GM23338 (cell line): ENCODE data around the gene PIGN.

Source experiments
- CTCF ChIP-seq, 2 experiments: fragments of 200-600 bp in 1 of 2; sonication (generic) in 1 of 2; conservative IDR thresholded peaks; 2 replicates each; pipeline versions ENCODE4 v1.5.1 to v1.6.1; 2016 to 2017; ENCODE audit warnings: antibody characterized with exemption in 2 of 2, low read depth in 2 of 2, mild to moderate bottlenecking in 2 of 2, moderate library complexity in 1 of 2
- EZH2 ChIP-seq: fragments of 200-600 bp; sonication (generic); IDR thresholded peaks from one replicate; pipeline ENCODE4 v1.8.0; 2017; ENCODE audit warnings: antibody characterized with exemption, mild to moderate bottlenecking, low read depth; ENCODE audit not compliant: unreplicated experiment
- EZH2phosphoT487 ChIP-seq: fragments of 200-600 bp; sonication (generic); IDR thresholded peaks from one replicate; pipeline ENCODE4 v1.8.1; 2018; ENCODE audit warnings: antibody characterized with exemption; ENCODE audit not compliant: unreplicated experiment
- JUNB ChIP-seq: IDR thresholded peaks from one replicate; pipeline ENCODE4 v1.6.1; 2016; ENCODE audit warnings: antibody characterized with exemption; ENCODE audit not compliant: unreplicated experiment
- POLR2AphosphoS5 ChIP-seq: IDR thresholded peaks from 2 replicates; pipeline ENCODE4 v1.6.1; 2016; ENCODE audit warnings: antibody characterized with exemption, low read depth
- REST ChIP-seq: IDR thresholded peaks from one replicate; pipeline ENCODE4 v1.6.1; 2018; ENCODE audit warnings: antibody characterized with exemption; ENCODE audit not compliant: unreplicated experiment
- STAT1 ChIP-seq: IDR thresholded peaks from one replicate; pipeline ENCODE4 v1.6.1; 2016; ENCODE audit warnings: antibody characterized with exemption; ENCODE audit not compliant: unreplicated experiment
- ZNF114 ChIP-seq: fragments of 250-450 bp; sonication (Bioruptor Pico); IDR thresholded peaks from 2 replicates; pipeline ENCODE4 v1.5.0; 2020; ENCODE audit warnings: mild to moderate bottlenecking, moderate library complexity
- ZNF331 ChIP-seq: fragments of 250-450 bp; sonication (Bioruptor Pico); IDR thresholded peaks from 2 replicates; pipeline ENCODE4 v1.5.0; 2020; ENCODE audit warnings: low read depth, mild to moderate bottlenecking, moderate library complexity

GRCh38 chr18:62098960-62099359 lies 87.9 kb downstream of the PIGN start:
- TF ChIP-seq EZH2phosphoT487: no peak
- TF ChIP-seq CTCF (conservative IDR thresholded peaks at IDR 0.05; ENCODE audit: low read depth in 2 of 2): no peak
- no peak for TF ChIP-seq POLR2AphosphoS5
- no peak for TF ChIP-seq EZH2
- no peak for TF ChIP-seq REST
- TF ChIP-seq JUNB: no peak
- TF ChIP-seq STAT1: no peak
- no peak for TF ChIP-seq ZNF331
- no peak for TF ChIP-seq ZNF114 (CRISPR knock-in tag)
